HepG2 (cell line): Measurements from ENCODE around the gene THAP5.

Experiments
- CHD2 ChIP-seq: IDR thresholded peaks from 2 replicates; pipeline ENCODE4 v1.6.1; 2011; ENCODE audit warnings: low read depth, low read length, improper control_type of control experiment
- CTCF ChIP-seq: sonication (generic); formaldehyde crosslinking; IDR thresholded peaks from 2 replicates; pipeline ENCODE4 v1.5.0; 2020; ENCODE audit warnings: mild to moderate bottlenecking, missing genetic modification reagents, moderate library complexity
- EP300 ChIP-seq, 3 experiments: sonication (generic) in 1 of 3; formaldehyde crosslinking in 1 of 3; IDR thresholded peaks; 2 replicates each; pipeline versions ENCODE4 v1.5.1 to v1.6.1; 2011 to 2020; ENCODE audit warnings: low read depth in 2 of 3, low read length in 2 of 3, borderline replicate concordance in 1 of 3, improper control_type of control experiment in 1 of 3, mild to moderate bottlenecking in 1 of 3, missing genetic modification reagents in 1 of 3, moderate library complexity in 1 of 3
- HHEX ChIP-seq: IDR thresholded peaks from 2 replicates; pipeline ENCODE4 v1.6.1; 2016; ENCODE audit warnings: control low read depth
- HOMEZ ChIP-seq: IDR thresholded peaks from 2 replicates; pipeline ENCODE4 v1.6.1; 2016; ENCODE audit warnings: low read depth
- KDM2A ChIP-seq: sonication (generic); formaldehyde crosslinking; IDR thresholded peaks from 2 replicates; pipeline ENCODE4 v1.4.0; 2020; ENCODE audit warnings: low read depth, missing genetic modification reagents, borderline replicate concordance
- KDM3A ChIP-seq: IDR thresholded peaks from 2 replicates; pipeline ENCODE4 v1.6.1; 2018; ENCODE audit warnings: low read depth, missing compliant biosample characterization
- NFE2L1 ChIP-seq: sonication (generic); formaldehyde crosslinking; IDR thresholded peaks from 2 replicates; pipeline ENCODE4 v1.4.0; 2020; ENCODE audit warnings: missing genetic modification reagents, mild to moderate bottlenecking, borderline replicate concordance
- RFX5 ChIP-seq: IDR thresholded peaks from 2 replicates; pipeline ENCODE4 v1.6.1; 2011; ENCODE audit warnings: low read depth, low read length, improper control_type of control experiment
- ZNF407 ChIP-seq: sonication (generic); formaldehyde crosslinking; IDR thresholded peaks from one replicate; pipeline ENCODE4 v1.5.1; 2020; ENCODE audit warnings: mild to moderate bottlenecking, missing genetic modification reagents; ENCODE audit errors: not compliant biosample characterization

GRCh38 chr7:108568801-108569380, 615 bp downstream of the THAP5 start:
- TF ChIP-seq KDM2A (CRISPR knock-in tag) (no peak), ZNF407 (no peak), HHEX (no peak), CTCF (no peak), RFX5 (no peak), HOMEZ (CRISPR knock-in tag) (no peak), CHD2 (no peak), KDM3A (CRISPR knock-in tag) (no peak), EP300 (IDR thresholded peaks at IDR 0.05; ENCODE audit: low read depth in 2 of 2, low read length in 2 of 2) (no peak), EP300 (CRISPR knock-in tag; IDR thresholded peaks at IDR 0.05; ENCODE audit: borderline replicate concordance) (no peak), NFE2L1 (CRISPR knock-in tag) (no peak)
